ENCODE results near the gene ULBP1.
"Not testable (repeated sequence)": the region's sequence is repeated elsewhere in the genome, so short reads cannot be mapped to it uniquely, and the experiment has no call there.

The ULBP1 gene

DNA sequence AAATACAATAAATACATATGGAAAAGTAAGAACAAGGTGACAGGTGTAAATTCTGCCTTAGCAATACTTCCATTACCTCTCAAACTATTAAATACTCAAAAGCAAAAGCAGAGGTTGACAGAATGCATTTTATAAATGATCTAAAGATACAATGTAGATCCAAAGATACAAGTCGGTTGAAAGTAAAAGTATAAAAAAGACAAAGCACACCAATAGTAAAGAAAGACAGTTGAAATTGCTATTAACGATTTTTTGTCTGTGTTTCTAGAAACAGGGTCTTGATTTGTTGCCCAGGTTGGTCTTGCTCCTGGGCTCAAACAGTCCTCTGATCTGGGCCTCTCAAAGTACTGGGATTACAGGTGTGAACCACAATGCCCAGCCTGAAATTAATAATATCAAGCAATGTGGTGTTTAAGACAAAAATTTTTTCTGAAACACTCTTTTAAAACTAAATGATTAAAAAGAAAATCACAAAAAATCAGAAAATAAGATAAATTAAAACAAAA lies 23.9 kb downstream of the ULBP1 start:
- Mint-ChIP-seq H3K4me1 (peaks cover 28 to 47% of the 10 kb centered on the region in 2 donors), H3K4me3 (no peak overlapping the region), H3K27ac (no peak overlapping the region), H3K9me3 (peaks cover 5 to 6% of the 10 kb centered on the region in 2 donors), H3K27me3 (peaks cover 78 to 91% of the 10 kb centered on the region in 2 donors), H3K36me3 (peaks cover 9% of the 10 kb centered on the region in 2 donors)
- DNase-seq (no peak), ATAC-seq (replicated peaks) (no peak)

DNA sequence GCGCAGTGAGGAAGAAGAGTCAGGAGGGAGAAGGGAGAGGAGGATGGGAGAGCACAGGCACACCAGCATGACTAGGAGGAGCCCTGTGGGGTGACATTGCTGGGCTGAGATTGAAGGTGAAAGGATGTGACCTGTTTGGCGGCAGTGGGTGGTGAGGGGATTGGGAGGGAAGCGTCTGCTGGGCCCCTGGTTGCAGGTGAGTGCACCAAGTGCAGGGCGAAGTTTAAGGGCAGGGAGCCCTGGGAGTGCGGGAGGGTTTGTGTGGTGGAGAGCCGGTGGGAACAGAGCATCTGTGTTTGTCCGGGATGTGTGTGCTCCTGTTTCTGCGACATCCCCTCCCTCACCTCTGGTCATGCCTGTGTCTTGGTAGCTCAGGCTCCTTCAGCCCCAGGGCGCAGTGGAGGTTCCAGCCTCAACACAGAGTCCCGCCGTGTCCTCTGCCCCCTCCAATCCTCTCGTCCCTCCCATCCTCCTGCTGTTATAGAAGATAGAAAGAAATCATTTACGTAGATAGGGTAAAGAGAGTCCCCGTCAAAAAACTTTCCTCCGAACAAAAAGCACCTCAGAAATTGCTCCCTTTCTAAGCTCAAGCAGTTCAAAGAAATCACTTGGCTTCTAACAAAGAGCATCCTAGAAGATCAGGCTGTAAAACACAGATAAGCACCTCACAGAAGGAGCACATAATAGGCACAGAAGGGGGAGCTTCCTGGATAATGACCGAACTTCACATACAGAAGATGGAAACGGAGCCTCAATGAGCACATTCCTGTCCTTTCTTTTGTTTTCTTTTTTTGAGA lies 25.0 kb downstream of the ULBP1 start:
- Mint-ChIP-seq H3K27me3 (peaks cover 82 to 91% of the 10 kb centered on the region in 2 donors), H3K27ac (no peak overlapping the region), H3K36me3 (peaks cover 9% of the 10 kb centered on the region in 2 donors), H3K4me1 (peaks cover 28 to 47% of the 10 kb centered on the region in 2 donors), H3K4me3 (no peak overlapping the region), H3K9me3 (peaks cover 5 to 6% of the 10 kb centered on the region in 2 donors)
- ATAC-seq (replicated peaks), result no peak
- no peak for DNase-seq

DNA sequence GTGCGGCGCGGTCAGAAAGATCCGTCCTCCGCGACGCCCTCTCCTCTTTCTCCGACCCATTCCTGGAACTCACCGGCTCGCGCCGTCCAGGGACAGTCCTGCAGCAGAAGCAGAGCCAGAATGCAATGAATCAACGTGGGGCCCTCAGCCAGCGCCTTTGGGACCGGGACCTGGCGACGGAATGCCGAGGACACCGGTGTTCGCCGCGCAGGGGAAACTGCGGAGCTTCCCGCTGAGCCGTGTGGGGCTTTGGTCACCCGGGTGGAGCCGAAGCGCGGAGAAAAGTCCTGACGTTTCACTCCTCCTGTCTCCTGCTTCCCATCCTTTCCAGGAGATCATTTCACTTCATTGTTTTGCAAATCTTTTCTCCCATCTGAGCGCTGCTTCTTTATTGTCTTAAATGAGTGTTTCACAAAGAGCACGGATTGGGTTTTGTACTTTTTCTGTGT lies 26.5 kb downstream of the ULBP1 start:
- Mint-ChIP-seq H3K4me3 (peak overlapping the region; percentile 63 to 81), H3K9me3 (peaks cover 5 to 6% of the 10 kb centered on the region in 2 donors), H3K4me1 (peaks cover 30 to 47% of the 10 kb centered on the region in 2 donors), H3K36me3 (peaks cover 9% of the 10 kb centered on the region in 2 donors), H3K27ac (peak overlapping the region; percentile 48), H3K27me3 (peaks cover 77 to 90% of the 10 kb centered on the region in 2 donors)
- no peak for DNase-seq
- ATAC-seq (replicated peaks), result no peak

DNA sequence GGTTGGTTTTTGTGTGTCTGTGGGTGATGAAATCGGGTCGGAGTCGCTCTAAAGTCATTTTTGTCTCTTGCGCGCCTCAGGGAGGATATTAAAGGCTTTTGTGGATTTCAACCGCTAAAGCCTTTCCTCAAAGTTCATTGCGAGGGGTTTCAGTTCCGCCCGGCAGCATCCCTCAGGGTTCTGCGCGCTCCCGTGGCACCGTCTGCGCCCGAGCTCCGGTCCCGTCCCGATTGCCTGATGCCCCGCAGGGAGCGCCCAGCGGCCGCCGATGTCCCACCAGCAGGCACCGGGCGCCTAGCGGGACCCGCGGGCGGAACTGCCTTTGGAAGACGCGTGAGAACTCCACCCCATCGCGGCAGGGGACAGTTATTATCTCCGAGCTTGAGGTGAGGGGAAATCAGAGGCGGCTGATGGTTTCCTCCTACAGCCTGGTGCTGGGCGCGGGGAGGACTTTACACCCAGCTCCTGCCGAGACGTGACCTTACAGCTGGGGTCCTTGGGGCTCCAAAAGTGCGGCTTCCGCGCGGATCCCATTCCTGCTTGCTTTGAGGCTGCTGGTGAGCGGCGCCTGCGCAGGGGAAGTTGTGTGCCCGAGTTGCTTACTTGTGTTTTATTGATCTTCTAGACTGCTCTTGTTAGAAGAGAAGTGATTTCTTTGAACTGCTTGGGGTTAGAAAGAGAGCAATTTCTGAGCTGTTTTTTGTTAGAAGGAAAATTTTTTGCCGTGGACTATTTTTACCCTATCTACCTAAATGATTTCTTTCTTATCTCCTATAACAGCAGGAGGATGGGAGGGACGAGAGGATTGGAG lies 27.1 kb downstream of the ULBP1 start:
- H3K9me3 Mint-ChIP-seq, result peaks cover 5 to 6% of the 10 kb centered on the region in 2 donors
- H3K27ac Mint-ChIP-seq, result peak overlapping the region; percentile 48
- H3K4me3 Mint-ChIP-seq, result peak overlapping the region; percentile 63 to 81
- peaks cover 30 to 44% of the 10 kb centered on the region in 2 donors for H3K4me1 Mint-ChIP-seq
- DNase-seq (peak; percentile 23), ATAC-seq (replicated peaks) (peak; percentile 72 to 74)
- H3K27me3 Mint-ChIP-seq, result peaks cover 77 to 90% of the 10 kb centered on the region in 2 donors
- peaks cover 9% of the 10 kb centered on the region in 2 donors for H3K36me3 Mint-ChIP-seq

DNA sequence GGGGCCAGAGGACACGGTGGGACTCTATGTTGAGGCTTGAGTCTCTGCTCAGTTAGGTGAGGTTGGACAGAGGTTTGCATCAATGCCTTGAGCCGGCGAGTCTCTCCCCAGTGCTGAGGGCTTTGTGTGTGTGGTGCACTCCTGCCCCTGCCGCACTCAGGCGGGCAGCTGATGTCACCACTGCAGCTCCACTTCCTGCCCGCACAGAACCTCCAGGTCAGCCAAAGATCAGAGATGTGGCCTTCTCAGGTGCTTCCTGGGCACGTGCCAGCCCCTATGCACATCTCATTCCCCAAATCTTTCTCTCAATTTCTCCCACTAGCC lies 27.7 kb downstream of the ULBP1 start:
- H3K27me3 Mint-ChIP-seq, result peaks cover 78 to 90% of the 10 kb centered on the region in 2 donors
- H3K4me1 Mint-ChIP-seq, result peaks cover 30 to 44% of the 10 kb centered on the region in 2 donors
- H3K27ac Mint-ChIP-seq, result peak overlapping the region; percentile 3
- H3K36me3 Mint-ChIP-seq, H3K9me3 Mint-ChIP-seq, DNase-seq: not testable (repeated sequence)
- peak; percentile 70 to 82 for ATAC-seq (replicated peaks)
- peak overlapping the region; percentile 63 to 81 for H3K4me3 Mint-ChIP-seq

DNA sequence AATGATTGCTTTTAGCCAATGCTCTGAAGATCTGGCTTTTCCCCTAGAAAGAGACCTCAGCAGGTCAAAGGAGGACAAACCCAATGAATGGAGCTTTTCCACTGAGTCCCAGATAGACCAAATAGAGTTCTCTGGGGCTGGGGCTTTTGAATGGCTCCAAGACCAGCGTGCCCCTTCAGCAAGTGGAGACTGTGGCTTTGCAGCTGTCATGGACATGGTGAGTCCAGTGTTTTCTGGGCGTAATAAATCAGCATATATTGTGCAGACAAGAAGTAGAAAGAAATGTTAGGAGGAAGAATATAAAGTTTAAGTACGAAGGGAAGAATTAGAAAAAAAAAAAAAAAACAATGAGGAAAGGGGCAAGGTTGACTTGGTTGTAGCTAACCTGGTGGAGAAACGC lies 28.1 kb downstream of the ULBP1 start:
- Mint-ChIP-seq H3K36me3 (peaks cover 9% of the 10 kb centered on the region in 2 donors), H3K9me3 (peaks cover 5 to 6% of the 10 kb centered on the region in 2 donors), H3K4me1 (peaks cover 30 to 44% of the 10 kb centered on the region in 2 donors), H3K4me3 (no peak overlapping the region), H3K27ac (no peak overlapping the region), H3K27me3 (peaks cover 77 to 90% of the 10 kb centered on the region in 2 donors)
- peak in 1 of 2 donors; percentile 4 for ATAC-seq (replicated peaks)
- DNase-seq, result no peak

DNA sequence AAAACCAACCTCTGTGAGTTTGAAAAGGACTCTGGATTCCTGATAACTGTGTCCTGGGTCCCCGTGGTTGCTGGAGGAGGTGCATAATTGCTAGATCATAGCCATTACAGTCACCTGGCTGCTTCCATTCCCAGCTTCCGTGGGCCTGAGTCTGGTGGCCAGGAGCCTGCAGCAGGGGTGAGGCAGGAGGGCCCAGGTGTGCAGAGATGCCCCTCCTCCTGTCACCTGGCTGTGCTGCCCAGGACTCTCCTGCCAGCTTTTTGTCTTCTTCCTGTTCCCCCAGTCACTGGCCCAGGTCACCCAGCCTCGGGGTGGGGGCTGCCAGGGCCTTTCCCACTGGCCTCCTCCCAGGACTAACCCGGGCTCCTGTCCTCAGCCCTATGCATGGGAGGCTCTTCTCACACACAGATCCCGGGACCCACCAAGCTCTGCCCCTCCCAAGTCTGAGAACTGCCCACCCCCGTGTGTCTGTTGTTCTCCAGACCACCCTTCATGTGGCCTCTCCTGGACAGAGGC lies 31.6 kb downstream of the ULBP1 start:
- H3K9me3 Mint-ChIP-seq, result no peaks in the 10 kb centered on the region
- H3K4me3 Mint-ChIP-seq, result no peak overlapping the region
- no peak overlapping the region for H3K27ac Mint-ChIP-seq
- peaks cover 2 to 10% of the 10 kb centered on the region in 2 donors for H3K36me3 Mint-ChIP-seq
- peaks cover 23% of the 10 kb centered on the region in 2 donors for H3K4me1 Mint-ChIP-seq
- ATAC-seq (replicated peaks), result no peak
- H3K27me3 Mint-ChIP-seq, result peaks cover 75 to 82% of the 10 kb centered on the region in 2 donors
- DNase-seq, result no peak

DNA sequence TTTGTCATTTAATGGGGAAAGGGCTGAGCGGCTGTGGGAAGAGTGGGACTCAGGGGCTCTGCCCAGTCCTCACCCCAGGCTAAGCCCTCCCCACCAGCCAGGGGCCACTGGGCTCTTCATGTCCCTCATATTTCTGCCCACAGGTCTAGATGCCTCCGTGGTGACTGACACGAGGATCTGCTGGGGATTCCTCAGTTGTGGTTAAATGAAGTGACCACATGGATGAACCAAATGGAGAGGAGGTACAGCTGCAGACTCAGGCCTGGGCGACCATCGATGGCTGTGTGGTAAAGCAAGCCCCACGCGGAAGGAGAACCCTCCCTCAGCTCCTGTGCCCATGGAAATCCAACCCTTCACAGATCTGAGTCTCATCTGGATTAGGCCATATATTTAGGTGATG lies 32.2 kb downstream of the ULBP1 start:
- H3K27me3 Mint-ChIP-seq, result peaks cover 72 to 81% of the 10 kb centered on the region in 2 donors
- no peak overlapping the region for H3K27ac Mint-ChIP-seq
- no peak overlapping the region for H3K4me3 Mint-ChIP-seq
- H3K4me1 Mint-ChIP-seq, result peaks cover 23 to 25% of the 10 kb centered on the region in 2 donors
- no peaks in the 10 kb centered on the region for H3K9me3 Mint-ChIP-seq
- no peak for ATAC-seq (replicated peaks)
- peaks cover 2 to 10% of the 10 kb centered on the region in 2 donors for H3K36me3 Mint-ChIP-seq
- DNase-seq, result no peak

DNA sequence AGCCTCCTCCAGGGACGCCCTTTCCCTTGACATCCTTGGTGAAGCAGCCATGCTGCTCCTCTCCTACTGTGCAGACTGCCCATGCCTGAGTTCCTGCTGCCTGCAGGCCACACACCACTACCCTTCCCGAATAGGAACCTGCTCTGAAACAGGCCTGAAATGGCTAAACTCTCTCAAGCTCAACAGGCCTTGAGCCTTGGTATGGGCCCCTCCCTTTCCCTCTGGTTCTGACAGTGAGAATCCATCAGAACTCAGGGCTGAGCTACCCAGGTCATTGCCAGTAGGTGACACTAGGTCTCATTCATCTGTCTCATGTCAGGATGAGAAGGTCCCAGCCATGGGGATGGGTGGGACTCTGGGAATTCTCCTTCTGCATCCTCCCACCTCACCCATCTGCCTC lies 35.9 kb downstream of the ULBP1 start:
- ATAC-seq (replicated peaks) (no peak), DNase-seq (no peak)
- H3K4me1 Mint-ChIP-seq, result peaks cover 29 to 33% of the 10 kb centered on the region in 2 donors
- H3K36me3 Mint-ChIP-seq, result peaks cover 10 to 24% of the 10 kb centered on the region in 2 donors
- H3K27me3 Mint-ChIP-seq, result peaks cover 44 to 73% of the 10 kb centered on the region in 2 donors
- no peak overlapping the region for H3K4me3 Mint-ChIP-seq
- no peak overlapping the region for H3K27ac Mint-ChIP-seq
- H3K9me3 Mint-ChIP-seq, result peaks cover 0 to 4% of the 10 kb centered on the region in 2 donors

DNA sequence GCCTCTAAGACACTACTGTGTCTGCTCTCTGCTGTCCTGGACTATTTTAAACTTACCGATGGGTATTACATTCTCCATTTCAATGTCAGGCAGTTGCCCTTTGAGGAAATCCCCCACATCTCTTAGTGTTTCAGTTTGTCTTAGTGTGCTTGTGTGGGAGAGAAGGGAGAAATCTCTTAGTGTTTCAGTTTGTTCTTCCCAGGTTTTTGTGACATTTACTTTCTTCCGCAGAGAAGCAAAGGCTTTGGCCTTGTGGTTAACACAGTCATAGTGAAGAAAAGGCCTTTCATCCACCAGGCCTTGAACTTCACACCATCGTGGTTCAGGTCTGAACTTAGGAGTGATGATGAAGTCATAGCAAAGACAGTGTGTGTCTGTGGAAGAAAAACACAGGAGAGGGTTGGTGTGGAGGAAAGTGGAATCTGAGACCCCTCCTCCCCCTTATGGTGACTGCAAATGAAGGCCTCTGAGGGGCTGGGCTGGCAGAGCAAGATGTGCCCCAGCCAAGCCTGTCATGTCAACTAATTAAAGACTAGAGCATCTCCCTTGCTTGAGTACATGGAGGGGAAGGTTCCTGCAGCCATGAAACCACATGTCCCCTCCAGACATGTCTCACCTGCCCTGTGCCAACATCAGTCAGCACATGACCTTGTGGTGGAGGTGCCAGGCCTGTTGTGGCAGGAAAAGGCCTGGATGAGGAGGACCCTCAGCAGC lies 37.7 kb downstream of the ULBP1 start:
- Mint-ChIP-seq H3K4me1 (peaks cover 38 to 45% of the 10 kb centered on the region in 2 donors), H3K9me3 (peaks cover 0 to 4% of the 10 kb centered on the region in 2 donors), H3K36me3 (peaks cover 10 to 24% of the 10 kb centered on the region in 2 donors), H3K27ac (peak overlapping the region; percentile 66), H3K4me3 (peak overlapping the region; percentile 28 to 36), H3K27me3 (peaks cover 30 to 65% of the 10 kb centered on the region in 2 donors)
- peak; percentile 48 to 55 for ATAC-seq (replicated peaks)
- DNase-seq, result peak; percentile 52

DNA sequence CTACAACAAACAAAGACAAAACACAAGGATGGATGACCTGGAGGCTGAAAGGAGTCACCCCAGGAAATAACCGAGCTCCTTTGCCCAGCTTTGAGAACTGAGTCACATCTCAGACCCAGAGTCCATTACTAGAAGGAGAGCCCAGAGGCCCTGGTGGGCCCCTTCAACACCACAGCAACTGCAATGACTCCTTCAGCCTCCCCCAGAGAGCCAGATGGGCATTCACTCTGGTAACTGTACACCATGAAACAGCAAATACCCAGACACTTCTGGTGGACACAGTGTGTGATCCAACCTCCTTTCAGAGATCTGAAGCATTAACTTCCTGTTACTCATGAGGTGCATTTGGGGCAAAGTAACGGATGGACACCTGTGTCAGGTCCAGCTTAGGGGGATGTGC lies 39.0 kb downstream of the ULBP1 start:
- no peak overlapping the region for H3K27ac Mint-ChIP-seq
- peaks cover 0 to 4% of the 10 kb centered on the region in 2 donors for H3K9me3 Mint-ChIP-seq
- peaks cover 40 to 50% of the 10 kb centered on the region in 2 donors for H3K4me1 Mint-ChIP-seq
- ATAC-seq (replicated peaks) (no peak), DNase-seq (no peak)
- H3K36me3 Mint-ChIP-seq, result peaks cover 10 to 19% of the 10 kb centered on the region in 2 donors
- peaks cover 25 to 60% of the 10 kb centered on the region in 2 donors for H3K27me3 Mint-ChIP-seq
- H3K4me3 Mint-ChIP-seq, result no peak overlapping the region

DNA sequence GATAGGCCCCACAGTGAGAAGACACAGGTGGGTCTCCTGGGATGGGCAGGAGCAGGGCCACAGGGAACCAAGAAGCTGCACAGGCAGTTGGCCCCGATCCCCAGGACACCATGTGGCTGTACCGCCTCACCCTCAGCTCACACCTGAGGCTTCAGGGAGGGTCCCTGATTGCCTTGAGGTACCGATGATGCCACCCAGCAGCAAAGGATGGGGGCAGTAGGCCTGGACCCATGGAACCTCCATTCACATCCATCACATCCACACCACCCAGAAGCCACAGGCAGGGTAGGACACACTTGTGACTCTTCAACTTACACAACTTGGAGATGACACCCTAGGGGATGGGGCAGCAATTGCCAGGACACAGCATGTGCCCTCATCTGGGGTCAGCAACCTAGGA lies 39.9 kb downstream of the ULBP1 start:
- H3K36me3 Mint-ChIP-seq, result peaks cover 10 to 19% of the 10 kb centered on the region in 2 donors
- ATAC-seq (replicated peaks); H3K27ac Mint-ChIP-seq; H3K9me3 Mint-ChIP-seq; DNase-seq: not testable (repeated sequence)
- H3K27me3 Mint-ChIP-seq, result peaks cover 24 to 65% of the 10 kb centered on the region in 2 donors
- peak overlapping the region in 1 of 2 donors; percentile 87 for H3K4me3 Mint-ChIP-seq
- H3K4me1 Mint-ChIP-seq, result peaks cover 43 to 50% of the 10 kb centered on the region in 2 donors

DNA sequence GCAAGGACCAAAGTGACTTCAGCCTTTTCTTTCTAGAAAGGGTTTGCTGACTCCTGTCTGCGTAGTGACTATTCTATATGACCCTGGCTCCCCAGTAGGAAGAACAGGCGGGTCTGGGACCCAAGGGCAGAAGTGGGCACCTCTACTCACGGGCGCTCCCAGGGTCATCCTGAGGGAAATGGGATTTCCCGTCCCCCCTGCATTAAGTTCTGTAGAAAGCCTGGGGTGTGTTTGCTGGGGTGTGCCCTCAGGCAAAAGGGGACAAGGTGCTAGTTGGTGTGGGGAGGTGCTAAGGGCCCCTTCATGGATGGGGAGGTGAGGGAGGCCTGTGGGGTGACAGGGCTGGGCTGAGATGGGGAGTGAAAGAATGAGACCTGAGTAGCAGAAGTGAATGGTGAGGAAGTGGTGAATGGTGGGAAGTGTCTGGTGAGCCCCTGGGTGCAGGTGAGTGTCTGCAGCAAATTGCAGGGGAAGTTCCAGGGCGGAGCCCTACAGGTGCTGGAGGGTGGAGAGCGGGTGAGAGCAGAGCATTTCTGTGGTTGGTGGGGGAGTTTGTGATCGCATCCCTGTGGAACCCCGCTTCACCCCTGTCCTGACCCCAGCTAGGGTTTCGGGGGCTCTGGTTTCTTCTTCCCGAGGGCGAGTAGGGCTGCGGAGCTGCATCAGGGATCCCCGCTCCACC lies 40.5 kb downstream of the ULBP1 start:
- Mint-ChIP-seq H3K36me3 (peaks cover 10 to 19% of the 10 kb centered on the region in 2 donors), H3K4me3 (peak overlapping the region; percentile 87 to 93), H3K4me1 (peaks cover 46 to 50% of the 10 kb centered on the region in 2 donors), H3K27me3 (peaks cover 27 to 69% of the 10 kb centered on the region in 2 donors), H3K9me3 (peaks cover 0 to 4% of the 10 kb centered on the region in 2 donors), H3K27ac (peak overlapping the region; percentile 91)
- DNase-seq, result peak; percentile 75
- ATAC-seq (replicated peaks), result peak; percentile 62 to 68

Data from stimulated activated naive B cell treated with anti-CD40 and anti-IgM and Interleukin-4, amounts not matched to agents 10 μg/mL and 1 μg/mL and 100 μg/mL, for 72 hours (primary cell).